Trophoblast cell (in vitro differentiated cells and primary cell): ENCODE results near the gene FAM163A.

ENCODE experiments used
- DNase-seq, 2 donors: peaks; one replicate each; pipeline ENCODE4 v3.0.0-alpha.2; 2016
- H2AFZ ChIP-seq: 2 replicates; pipeline ENCODE4 v1.6.1; 2013; ENCODE audit warnings: low read length, moderate library complexity, mild to moderate bottlenecking; ENCODE audit not compliant: insufficient read depth, poor library complexity
- H2AK5ac ChIP-seq: 2 replicates; pipeline ENCODE4 v1.6.1; 2013; ENCODE audit warnings: mild to moderate bottlenecking, low read length
- H2BK120ac ChIP-seq: 2 replicates; pipeline ENCODE4 v1.6.1; 2013; ENCODE audit warnings: low read length, mild to moderate bottlenecking, moderate library complexity; ENCODE audit not compliant: insufficient read depth, poor library complexity
- H2BK12ac ChIP-seq: 2 replicates; pipeline ENCODE4 v1.6.1; 2013; ENCODE audit warnings: mild to moderate bottlenecking, low read length, moderate library complexity
- H2BK5ac ChIP-seq: 2 replicates; pipeline ENCODE4 v1.6.1; 2013; ENCODE audit warnings: low read length, low read depth, moderate library complexity, mild to moderate bottlenecking; ENCODE audit not compliant: poor library complexity
- H3K14ac ChIP-seq: 2 replicates; pipeline ENCODE4 v1.6.1; 2013; ENCODE audit warnings: mild to moderate bottlenecking, low read length
- H3K18ac ChIP-seq: 2 replicates; pipeline ENCODE4 v1.6.1; 2013; ENCODE audit warnings: mild to moderate bottlenecking, low read length
- H3K23ac ChIP-seq: 2 replicates; pipeline ENCODE4 v1.6.1; 2013; ENCODE audit warnings: low read length
- H3K27ac ChIP-seq: 2 replicates; pipeline ENCODE4 v1.5.1; 2013; ENCODE audit warnings: low read depth, mild to moderate bottlenecking, inconsistent platforms, low read length, moderate library complexity
- H3K27me3 ChIP-seq: 2 replicates; pipeline ENCODE4 v1.6.1; 2013; ENCODE audit warnings: inconsistent platforms, mild to moderate bottlenecking, low read length, moderate library complexity; ENCODE audit not compliant: insufficient read depth
- H3K36me3 ChIP-seq, 2 experiments: 1 replicate in 1 of 2; 2 replicates in 1 of 2; pipeline ENCODE4 v1.6.1; 2013; ENCODE audit warnings: low read length in 2 of 2, mild to moderate bottlenecking in 2 of 2, moderate library complexity in 1 of 2; ENCODE audit not compliant: insufficient read depth in 2 of 2, control insufficient read depth in 1 of 2
- H3K4ac ChIP-seq: 2 replicates; pipeline ENCODE4 v1.6.1; 2013; ENCODE audit warnings: low read depth, mild to moderate bottlenecking, low read length, moderate library complexity
- H3K4me1 ChIP-seq, 2 experiments: 1 replicate in 1 of 2; 2 replicates in 1 of 2; pipeline ENCODE4 v1.6.1; 2013; ENCODE audit warnings: low read length in 2 of 2, mild to moderate bottlenecking in 2 of 2, moderate library complexity in 1 of 2; ENCODE audit not compliant: insufficient read depth in 2 of 2, control insufficient read depth in 1 of 2
- H3K4me2 ChIP-seq: 2 replicates; pipeline ENCODE4 v1.6.1; 2013; ENCODE audit warnings: inconsistent platforms, mild to moderate bottlenecking, low read length, moderate library complexity
- H3K4me3 ChIP-seq: 2 replicates; pipeline ENCODE4 v1.5.1; 2013; ENCODE audit warnings: mild to moderate bottlenecking, low read depth, low read length, inconsistent platforms
- H3K79me1 ChIP-seq: one replicate; pipeline ENCODE4 v1.6.1; 2013; ENCODE audit warnings: low read length
- H3K79me2 ChIP-seq: 2 replicates; pipeline ENCODE4 v1.6.1; 2013; ENCODE audit warnings: low read length, mild to moderate bottlenecking; ENCODE audit not compliant: control insufficient read depth, insufficient read depth, poor library complexity
- H3K9ac ChIP-seq: 2 replicates; pipeline ENCODE4 v1.6.1; 2013; ENCODE audit warnings: mild to moderate bottlenecking, low read length
- H3K9me3 ChIP-seq: 2 replicates; pipeline ENCODE4 v1.6.1; 2013; ENCODE audit warnings: low read depth, mild to moderate bottlenecking, control low read depth, inconsistent platforms, low read length; ENCODE audit not compliant: insufficient read depth
- H4K12ac ChIP-seq: 2 replicates; pipeline ENCODE4 v1.6.1; 2013; ENCODE audit warnings: low read depth, mild to moderate bottlenecking, low read length, moderate library complexity
- H4K8ac ChIP-seq: 2 replicates; pipeline ENCODE4 v1.6.1; 2013; ENCODE audit warnings: low read depth, mild to moderate bottlenecking, low read length, moderate library complexity
- H4K91ac ChIP-seq: one replicate; pipeline ENCODE4 v1.6.1; 2013; ENCODE audit warnings: low read depth, mild to moderate bottlenecking, low read length, moderate library complexity
- WGBS: extraction: QIAGEN DNeasy Blood & Tissue Kit; methylation state at CpG from one replicate; pipeline ENCODE4 v1.1.7; 2013; ENCODE audit warnings: missing lambda C conversion rate; ENCODE audit not compliant: insufficient read length, insufficient coverage; ENCODE audit errors: extremely low coverage; 5-methylcytosine and 5-hydroxymethylcytosine counted together

Gene FAM163A

GRCh38 chr1:179798213-179798863 lies 55.2 kb downstream of the FAM163A start:
- H3K27ac ChIP-seq = no peak overlapping the region
- H3K79me2 ChIP-seq = no peaks in the 10 kb centered on the region
- no peak overlapping the region for H3K4ac ChIP-seq
- H2BK12ac ChIP-seq = no peak overlapping the region
- H3K4me1 ChIP-seq = no peaks in the 10 kb centered on the region
- H3K27me3 ChIP-seq = no peaks in the 10 kb centered on the region
- H2AFZ ChIP-seq = no peak overlapping the region
- no peak overlapping the region for H3K18ac ChIP-seq
- H2AK5ac ChIP-seq = no peak overlapping the region
- no peak overlapping the region for H3K4me2 ChIP-seq
- no peak overlapping the region for H3K14ac ChIP-seq
- H3K36me3 ChIP-seq = no peaks in the 10 kb centered on the region
- no peak overlapping the region for H4K12ac ChIP-seq
- no peak overlapping the region for H3K23ac ChIP-seq
- H4K91ac ChIP-seq = no peak overlapping the region
- no peak overlapping the region for H3K9ac ChIP-seq
- no peak overlapping the region for H3K4me3 ChIP-seq
- no CpG with 5 or more reads among the region's 10 CpGs for WGBS
- H2BK5ac ChIP-seq = no peak overlapping the region
- H4K8ac ChIP-seq = no peak overlapping the region
- no peak for DNase-seq
- no peak overlapping the region for H2BK120ac ChIP-seq
- no peaks in the 10 kb centered on the region for H3K79me1 ChIP-seq
- no peaks in the 10 kb centered on the region for H3K9me3 ChIP-seq

- Histone ChIP-seq H3K4me3 (no peak overlapping the region), H4K12ac (no peak overlapping the region)
Observed at GRCh38 chr1:179798864-179799516, 55.9 kb downstream of the FAM163A start.

GRCh38 chr1:179800481-179800880 lies 57.4 kb downstream of the FAM163A start:
- Histone ChIP-seq H3K4me2 (no peak overlapping the region), H3K14ac (no peak overlapping the region), H2BK5ac (no peak overlapping the region), H4K8ac (no peak overlapping the region), H3K79me2 (no peaks in the 10 kb centered on the region), H3K27me3 (no peaks in the 10 kb centered on the region), H3K4ac (no peak overlapping the region), H3K36me3 (no peaks in the 10 kb centered on the region), H3K79me1 (no peaks in the 10 kb centered on the region), H3K9ac (no peak overlapping the region), H3K9me3 (no peaks in the 10 kb centered on the region), H3K18ac (no peak overlapping the region), H3K4me1 (no peaks in the 10 kb centered on the region), H4K12ac (no peak overlapping the region), H2BK120ac (no peak overlapping the region), H3K27ac (no peak overlapping the region), H3K23ac (no peak overlapping the region), H3K4me3 (no peak overlapping the region), H4K91ac (no peak overlapping the region), H2BK12ac (no peak overlapping the region), H2AK5ac (no peak overlapping the region), H2AFZ (no peak overlapping the region)
- no CpG with 5 or more reads among the region's 4 CpGs for WGBS
- no peak for DNase-seq

More at GRCh38 chr1:179798864-179799516, 55.9 kb downstream of the FAM163A start:
- H3K36me3 ChIP-seq = no peaks in the 10 kb centered on the region
- no peak overlapping the region for H2BK120ac ChIP-seq
- H3K27me3 ChIP-seq = no peaks in the 10 kb centered on the region
- no peak overlapping the region for H3K23ac ChIP-seq
- H4K8ac ChIP-seq = no peak overlapping the region
- H3K79me2 ChIP-seq = no peaks in the 10 kb centered on the region
- H3K4ac ChIP-seq = no peak overlapping the region
- H3K27ac ChIP-seq = no peak overlapping the region
- no peaks in the 10 kb centered on the region for H3K4me1 ChIP-seq
- no peak overlapping the region for H3K14ac ChIP-seq
- H3K79me1 ChIP-seq = no peaks in the 10 kb centered on the region
- H3K9ac ChIP-seq = no peak overlapping the region
- no peak overlapping the region for H2AK5ac ChIP-seq
- no peak overlapping the region for H4K91ac ChIP-seq
- no peak overlapping the region for H3K18ac ChIP-seq
- H2BK5ac ChIP-seq = no peak overlapping the region
- H2AFZ ChIP-seq = no peak overlapping the region
- H3K9me3 ChIP-seq = no peaks in the 10 kb centered on the region
- H2BK12ac ChIP-seq = no peak overlapping the region
- no peak overlapping the region for H3K4me2 ChIP-seq
- DNase-seq = no peak
- no CpG with 5 or more reads among the region's 6 CpGs for WGBS

- Histone ChIP-seq H2BK5ac (no peak overlapping the region), H3K4me3 (no peak overlapping the region), H4K8ac (no peak overlapping the region), H2BK120ac (no peak overlapping the region), H3K79me1 (no peaks in the 10 kb centered on the region), H3K23ac (no peak overlapping the region), H3K4ac (no peak overlapping the region), H3K36me3 (no peaks in the 10 kb centered on the region), H3K79me2 (no peaks in the 10 kb centered on the region), H3K27ac (no peak overlapping the region), H3K14ac (no peak overlapping the region), H4K12ac (no peak overlapping the region), H2BK12ac (no peak overlapping the region), H3K9me3 (no peaks in the 10 kb centered on the region), H2AK5ac (no peak overlapping the region), H3K9ac (no peak overlapping the region), H3K4me1 (peaks cover 4 to 7% of the 10 kb centered on the region in 2 experiments), H3K18ac (no peak overlapping the region), H4K91ac (no peak overlapping the region), H3K27me3 (no peaks in the 10 kb centered on the region), H2AFZ (no peak overlapping the region), H3K4me2 (no peak overlapping the region)
- no CpG with 5 or more reads among the region's 6 CpGs for WGBS
- DNase-seq = no peak
Observed at GRCh38 chr1:179803104-179803503, 60.0 kb downstream of the FAM163A start.
